Loucy (cell line): ENCODE measurements around the gene SNX13.

Experiments
- H2AFZ ChIP-seq: fragments of 200-600 bp; sonication (generic); 2 replicates; pipeline ENCODE4 v1.6.0; 2016; ENCODE audit warnings: antibody characterized with exemption, mild to moderate bottlenecking, low read length, moderate library complexity
- H3F3A ChIP-seq: fragments of 200-600 bp; 2 replicates; pipeline ENCODE4 v1.6.0; 2016; ENCODE audit warnings: antibody characterized with exemption, low read depth, mild to moderate bottlenecking
- H3K27me3 ChIP-seq: fragments of 200-600 bp; sonication (generic); 2 replicates; pipeline ENCODE4 v1.6.1; 2014; ENCODE audit warnings: low read length, mild to moderate bottlenecking; ENCODE audit not compliant: insufficient read depth, poor library complexity, severe bottlenecking
- H3K36me3 ChIP-seq: fragments of 200-600 bp; sonication (generic); 2 replicates; pipeline ENCODE4 v1.6.1; 2016; ENCODE audit warnings: low read length; ENCODE audit not compliant: insufficient read depth
- H3K4me1 ChIP-seq: fragments of 200-600 bp; sonication (generic); 2 replicates; pipeline ENCODE4 v1.5.1; 2014; ENCODE audit warnings: low read length, mild to moderate bottlenecking; ENCODE audit not compliant: insufficient read depth, poor library complexity, severe bottlenecking
- H3K4me2 ChIP-seq: fragments of 200-600 bp; sonication (generic); 2 replicates; pipeline ENCODE4 v1.6.0; 2014; ENCODE audit warnings: antibody characterized with exemption, low read length, low read depth, mild to moderate bottlenecking; ENCODE audit not compliant: poor library complexity, severe bottlenecking
- H3K4me3 ChIP-seq: fragments of 200-600 bp; sonication (generic); 2 replicates; pipeline ENCODE4 v1.5.1; 2014; ENCODE audit warnings: low read length, mild to moderate bottlenecking, mixed read lengths; ENCODE audit not compliant: poor library complexity, severe bottlenecking
- H3K79me2 ChIP-seq: fragments of 200-600 bp; sonication (generic); 2 replicates; pipeline ENCODE4 v1.6.1; 2014; ENCODE audit warnings: low read length; ENCODE audit not compliant: insufficient read depth
- H3K9ac ChIP-seq: fragments of 200-600 bp; sonication (generic); 2 replicates; pipeline ENCODE4 v1.6.0; 2014; ENCODE audit warnings: mild to moderate bottlenecking, low read depth, low read length, moderate library complexity; ENCODE audit not compliant: poor library complexity, severe bottlenecking
- H3K9me2 ChIP-seq: fragments of 200-600 bp; sonication (generic); replicated peaks from 2 replicates; pipeline ENCODE4 v1.6.1; 2016; ENCODE audit warnings: low read depth, low read length, mixed read lengths
- H3K9me3 ChIP-seq: fragments of 200-600 bp; sonication (generic); 2 replicates; pipeline ENCODE4 v1.6.1; 2014; ENCODE audit warnings: mild to moderate bottlenecking, antibody characterized with exemption, low read length, low read depth; ENCODE audit not compliant: insufficient read depth
- H4K20me1 ChIP-seq: fragments of 200-600 bp; sonication (generic); 2 replicates; pipeline ENCODE4 v1.6.0; 2014; ENCODE audit warnings: antibody characterized with exemption, low read length, mild to moderate bottlenecking; ENCODE audit not compliant: insufficient read depth, poor library complexity, severe bottlenecking
- CTCF ChIP-seq: fragments of 200-600 bp; sonication (generic); conservative IDR thresholded peaks from 2 replicates; pipeline ENCODE4 v1.5.1; 2014; ENCODE audit warnings: mild to moderate bottlenecking, antibody characterized with exemption, low read length
- EZH2phosphoT487 ChIP-seq: fragments of 200-600 bp; IDR thresholded peaks from 2 replicates; pipeline ENCODE4 v1.6.1; 2018; ENCODE audit warnings: antibody characterized with exemption, mild to moderate bottlenecking, moderate library complexity, borderline replicate concordance

The SNX13 gene

DNA sequence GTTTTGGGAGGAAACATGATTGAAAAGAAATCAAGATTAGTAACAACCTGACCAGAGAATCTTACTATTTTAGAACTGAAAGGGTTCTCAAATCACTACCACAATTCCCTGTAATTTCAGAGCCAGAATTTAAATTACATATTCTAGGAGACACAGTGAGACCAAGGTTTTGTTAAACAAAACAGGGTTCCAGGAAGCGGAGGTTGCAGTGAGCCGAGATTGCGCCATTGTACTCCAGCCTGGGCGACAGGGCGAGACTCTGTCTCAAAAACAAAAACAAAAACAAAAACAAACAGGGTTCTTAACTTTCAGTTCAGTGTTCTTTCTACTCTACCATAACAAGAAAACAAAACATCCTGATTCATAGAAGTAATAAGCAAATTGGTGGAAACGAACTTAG, 57.6 kb downstream of the SNX13 start:
- no peaks in the 10 kb centered on the region for H3K79me2 ChIP-seq
- no peaks in the 10 kb centered on the region for H3F3A ChIP-seq
- no peaks in the 10 kb centered on the region for H3K4me1 ChIP-seq
- H3K4me2 ChIP-seq: no peak overlapping the region
- no peaks in the 10 kb centered on the region for H3K9me3 ChIP-seq
- no peak overlapping the region for H3K4me3 ChIP-seq
- no peak overlapping the region for H2AFZ ChIP-seq
- H3K36me3 ChIP-seq: peaks cover 26% of the 10 kb centered on the region
- H3K9me2 ChIP-seq: no peaks in the 10 kb centered on the region
- TF ChIP-seq EZH2phosphoT487: no peak
- TF ChIP-seq CTCF: no peak
- H4K20me1 ChIP-seq: no peaks in the 10 kb centered on the region
- H3K27me3 ChIP-seq: no peaks in the 10 kb centered on the region
- H3K9ac ChIP-seq: no peak overlapping the region

- H3K9ac ChIP-seq: no peak overlapping the region
- no peak overlapping the region for H3K4me2 ChIP-seq
- no peak overlapping the region for H2AFZ ChIP-seq
- no peaks in the 10 kb centered on the region for H4K20me1 ChIP-seq
- H3K27me3 ChIP-seq: no peaks in the 10 kb centered on the region
- H3K4me1 ChIP-seq: no peaks in the 10 kb centered on the region
- H3K9me2 ChIP-seq: no peaks in the 10 kb centered on the region
- no peaks in the 10 kb centered on the region for H3K9me3 ChIP-seq
- H3F3A ChIP-seq: no peaks in the 10 kb centered on the region
- peaks cover 7% of the 10 kb centered on the region; the same call in 1 of the 2 replicates for H3K36me3 ChIP-seq
- TF ChIP-seq CTCF (no peak), EZH2phosphoT487 (no peak)
- no peaks in the 10 kb centered on the region for H3K79me2 ChIP-seq
- no peak overlapping the region for H3K4me3 ChIP-seq
These were observed 61.1 kb downstream of the SNX13 start for GRCh38 chr7:17879075-17879661.

- Histone ChIP-seq H3F3A (no peaks in the 10 kb centered on the region), H3K79me2 (no peaks in the 10 kb centered on the region), H3K9me3 (no peaks in the 10 kb centered on the region), H3K9ac (no peak overlapping the region), H3K27me3 (no peaks in the 10 kb centered on the region), H3K36me3 (peaks cover 12% of the 10 kb centered on the region; the same call in 1 of the 2 replicates), H3K4me3 (no peak overlapping the region), H3K4me1 (no peaks in the 10 kb centered on the region), H3K9me2 (no peaks in the 10 kb centered on the region), H3K4me2 (no peak overlapping the region), H4K20me1 (no peaks in the 10 kb centered on the region), H2AFZ (no peak overlapping the region)
- TF ChIP-seq CTCF: no peak
These were observed 61.7 kb downstream of the SNX13 start for GRCh38 chr7:17878627-17879026.
